Cardiac fibroblast (primary cell): Measurements from ENCODE around the gene OVOL2.
A peak's percentile ranks its signal among the peaks of the same experiment; 100 is the strongest.

Experiments
- DNase-seq, 2 donors: peaks; one replicate each; pipeline versions ENCODE4 v3.0.0 to v3.0.0-alpha.2; 2010; ENCODE audit warnings: low read depth in 2 of 2
- H3K4me3 ChIP-seq, 2 donors: replicated peaks in 1 of 2; 1 replicate in 1 of 2; 2 replicates in 1 of 2; pipeline ENCODE4 v1.5.1; 2011; ENCODE audit warnings: low read depth in 2 of 2, low read length in 2 of 2, mild to moderate bottlenecking in 2 of 2, moderate library complexity in 1 of 2
- CTCF ChIP-seq: IDR thresholded peaks from one replicate; pipeline ENCODE4 v1.5.1; 2011; ENCODE audit warnings: low read depth, mild to moderate bottlenecking, low read length, inconsistent platforms

Gene OVOL2

GRCh38 chr20:18007534-18008292 is 50.0 kb downstream of the OVOL2 start:
- TF ChIP-seq CTCF = no peak

GRCh38 chr20:18006684-18007083 is 51.0 kb downstream of the OVOL2 start:
- no peak for TF ChIP-seq CTCF
- no peak overlapping the region for H3K4me3 ChIP-seq
- no peak for DNase-seq

More at GRCh38 chr20:18007534-18008292, 50.0 kb downstream of the OVOL2 start:
- DNase-seq = peak in 1 of 2 donors; percentile 33
- no peak overlapping the region for H3K4me3 ChIP-seq

GRCh38 chr20:18005990-18006364 is 51.7 kb downstream of the OVOL2 start:
- TF ChIP-seq CTCF = no peak
- no peak overlapping the region for H3K4me3 ChIP-seq
- no peak for DNase-seq

GRCh38 chr20:18005170-18005989 is 52.3 kb downstream of the OVOL2 start:
- DNase-seq = no peak
- no peak for TF ChIP-seq CTCF
- H3K4me3 ChIP-seq = no peak overlapping the region

GRCh38 chr20:18004384-18005031 is 53.2 kb downstream of the OVOL2 start:
- no peak for TF ChIP-seq CTCF
- DNase-seq = peak in 1 of 2 donors; percentile 60
- H3K4me3 ChIP-seq = no peak overlapping the region

GRCh38 chr20:18003897-18004296 is 53.8 kb downstream of the OVOL2 start:
- no peak overlapping the region for H3K4me3 ChIP-seq
- no peak for DNase-seq
- no peak for TF ChIP-seq CTCF
